HEK293T (cell line): ENCODE measurements around the gene PRKAR1B.

Source experiments
- CTCF ChIA-PET: fragments of 350-600 bp; formaldehyde crosslinking; extraction: SDS; loops from one replicate; lab custom pipeline; 2021; ENCODE audit warnings: antibody characterized with exemption, inconsistent platforms; lab: Yijun Ruan, JAX
- POLR2A ChIA-PET: fragments of 350-600 bp; formaldehyde crosslinking; extraction: SDS; loops from one replicate; lab custom pipeline; 2020; ENCODE audit warnings: antibody characterized with exemption, inconsistent platforms; lab: Yijun Ruan, JAX
- DNase-seq: peaks from one replicate; pipeline ENCODE4 v3.0.0; 2012; ENCODE audit warnings: mixed read lengths; ENCODE audit errors: extremely low spot score
- ARNT ChIP-seq: fragments of 450-650 bp; IDR thresholded peaks from 2 replicates; pipeline ENCODE4 v1.6.1; 2017; ENCODE audit warnings: mild to moderate bottlenecking
- BHLHE40 ChIP-seq: fragments of 450-650 bp; IDR thresholded peaks from 2 replicates; pipeline ENCODE4 v1.6.1; 2016; ENCODE audit warnings: mild to moderate bottlenecking, moderate library complexity, borderline replicate concordance
- CTBP1 ChIP-seq: fragments of 450-650 bp; IDR thresholded peaks from 2 replicates; pipeline ENCODE4 v1.6.1; 2016; ENCODE audit warnings: borderline replicate concordance
- ELF4 ChIP-seq: fragments of 450-650 bp; IDR thresholded peaks from 2 replicates; pipeline ENCODE4 v1.6.1; 2017; ENCODE audit warnings: antibody characterized with exemption
- FOXA1 ChIP-seq: fragments of 450-650 bp; IDR thresholded peaks from 2 replicates; pipeline ENCODE4 v1.6.1; 2016; ENCODE audit warnings: mild to moderate bottlenecking
- FOXK2 ChIP-seq: fragments of 450-650 bp; IDR thresholded peaks from 2 replicates; pipeline ENCODE4 v1.6.1; 2016; ENCODE audit warnings: mild to moderate bottlenecking
- FOXM1 ChIP-seq: fragments of 450-650 bp; IDR thresholded peaks from 2 replicates; pipeline ENCODE4 v1.6.1; 2017; ENCODE audit warnings: mild to moderate bottlenecking, borderline replicate concordance
- HDGF ChIP-seq: fragments of 450-650 bp; IDR thresholded peaks from 2 replicates; pipeline ENCODE4 v1.6.1; 2017; ENCODE audit warnings: antibody characterized with exemption, borderline replicate concordance
- L3MBTL2 ChIP-seq: fragments of 450-650 bp; conservative IDR thresholded peaks from 2 replicates; pipeline ENCODE4 v1.6.1; 2016; ENCODE audit warnings: mild to moderate bottlenecking
- LEF1 ChIP-seq: fragments of 450-650 bp; IDR thresholded peaks from 2 replicates; pipeline ENCODE4 v1.6.1; 2017; ENCODE audit warnings: mild to moderate bottlenecking, borderline replicate concordance
- NFRKB ChIP-seq: fragments of 450-650 bp; IDR thresholded peaks from 2 replicates; pipeline ENCODE4 v1.6.1; 2016; ENCODE audit warnings: mild to moderate bottlenecking, moderate library complexity
- PKNOX1 ChIP-seq: fragments of 450-650 bp; IDR thresholded peaks from 2 replicates; pipeline ENCODE4 v1.6.1; 2016
- SP1 ChIP-seq: fragments of 450-650 bp; IDR thresholded peaks from 2 replicates; pipeline ENCODE4 v1.6.1; 2017
- SUZ12 ChIP-seq: fragments of 450-650 bp; IDR thresholded peaks from 2 replicates; pipeline ENCODE4 v1.6.1; 2016; ENCODE audit warnings: mild to moderate bottlenecking
- TARDBP ChIP-seq: fragments of 450-650 bp; IDR thresholded peaks from 2 replicates; pipeline ENCODE4 v1.6.1; 2016
- ZNF384 ChIP-seq: fragments of 450-650 bp; IDR thresholded peaks from 2 replicates; pipeline ENCODE4 v1.6.1; 2016

Gene PRKAR1B

GRCh38 chr7:726084-726853, 812 bp downstream of the PRKAR1B start, which contains the start of gene DNAAF5:
Gene DNAAF5 (plus strand): TSS chr7:726699. CDS start chr7:726721, 22 bp downstream.
- POLR2A ChIA-PET = interaction anchor here (1.3 kb wide), 1 partner anchor 10 kb away, joined by 3 read pairs; no protein-coding TSS in a partner anchor
- TF ChIP-seq HDGF = no peak
- TF ChIP-seq CTBP1 = no peak
- TF ChIP-seq L3MBTL2 = peak; percentile 99
- no peak for TF ChIP-seq LEF1
- TF ChIP-seq ELF4 = peak; percentile 79
- no peak for TF ChIP-seq FOXK2
- no peak for TF ChIP-seq ARNT
- no peak for TF ChIP-seq ZNF384
- no peak for TF ChIP-seq SUZ12
- no peak for TF ChIP-seq PKNOX1
- no peak for TF ChIP-seq TARDBP
- TF ChIP-seq FOXM1 = no peak
- no peak for TF ChIP-seq FOXA1
- TF ChIP-seq SP1 = no peak
- no peak for TF ChIP-seq BHLHE40
- CTCF ChIA-PET = no interaction called here
- peak; percentile 94 for DNase-seq

GRCh38 chr7:725223-726005, 1.7 kb downstream of the PRKAR1B start:
- DNase-seq = no peak
- TF ChIP-seq ZNF384 (no peak), L3MBTL2 (peak; percentile 22; the same call in 1 of the 2 replicates), CTBP1 (no peak), FOXA1 (no peak)
- POLR2A ChIA-PET = no interaction called here
- CTCF ChIA-PET = no interaction called here

- ChIA-PET CTCF (no interaction called here), POLR2A (interaction anchor here (0.6 kb wide), 1 partner anchor 14 kb away, joined by 3 read pairs; no protein-coding TSS in a partner anchor)
- TF ChIP-seq ARNT (no peak), L3MBTL2 (0 out of 2 replicates have a peak, but pooled peaks have one; percentile 14)
- DNase-seq = no peak
Measured at GRCh38 chr7:724298-724697, 2.8 kb downstream of the PRKAR1B start.

- POLR2A ChIA-PET = no interaction called here
- CTCF ChIA-PET = no interaction called here
- DNase-seq = no peak
- TF ChIP-seq ARNT (no peak), L3MBTL2 (no peak), BHLHE40 (no peak), SP1 (no peak), CTBP1 (no peak), LEF1 (no peak), HDGF (no peak), ELF4 (no peak), FOXA1 (no peak), SUZ12 (no peak), NFRKB (no peak), FOXM1 (no peak), ZNF384 (no peak), TARDBP (no peak), FOXK2 (no peak)
Measured at GRCh38 chr7:723541-723940, 3.5 kb downstream of the PRKAR1B start.

- TF ChIP-seq SP1 (no peak), FOXM1 (no peak), CTBP1 (no peak), LEF1 (no peak), FOXK2 (no peak), PKNOX1 (no peak), NFRKB (no peak), ARNT (no peak), ZNF384 (no peak), L3MBTL2 (no peak), SUZ12 (no peak)
- no peak for DNase-seq
- ChIA-PET POLR2A (no interaction called here), CTCF (no interaction called here)
Measured at GRCh38 chr7:721619-722248, 5.3 kb downstream of the PRKAR1B start.

DNA sequence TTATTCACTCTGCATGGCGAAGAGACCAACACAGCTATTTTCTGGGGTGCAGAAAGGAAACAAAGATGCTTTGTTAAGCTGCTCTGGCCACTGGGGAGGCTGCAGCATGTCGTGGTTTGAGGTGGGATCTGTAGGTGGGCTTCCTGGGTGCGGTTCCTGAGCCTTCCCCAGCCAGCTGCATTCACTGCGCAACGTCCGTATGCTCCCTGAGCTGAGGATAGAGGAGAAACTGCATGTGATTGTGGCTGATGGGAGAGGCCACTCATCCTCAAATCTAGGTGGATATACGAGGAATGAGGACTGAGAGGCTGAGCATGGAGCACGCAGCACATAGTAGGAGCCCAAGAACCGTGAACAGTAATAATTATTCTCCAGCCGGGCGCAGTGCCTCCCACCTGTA, 10.4 kb downstream of the PRKAR1B start:
- POLR2A ChIA-PET = no interaction called here
- TF ChIP-seq FOXA1 (no peak), SUZ12 (no peak), FOXK2 (no peak), LEF1 (no peak), ZNF384 (no peak), ARNT (no peak), BHLHE40 (no peak), SP1 (no peak), PKNOX1 (no peak)
- CTCF ChIA-PET = no interaction called here
- DNase-seq = no peak
